Muscle of leg (tissue), 11 donors: ENCODE measurements around the gene KCTD2. TPM values are rescaled to one million over a fixed set of nuclear protein-coding genes. Genes with fewer than 3 reads are reported as not detected.

Experiments
- DNase-seq: peaks from one replicate; pipeline ENCODE4 v3.0.0; 2013
- H3K27ac ChIP-seq: one replicate; pipeline ENCODE4 v1.5.1; 2013; ENCODE audit warnings: mild to moderate bottlenecking, low read length, control low read depth
- H3K27me3 ChIP-seq: one replicate; pipeline ENCODE4 v1.6.1; 2013; ENCODE audit warnings: low read length; ENCODE audit not compliant: control insufficient read depth, insufficient read depth
- H3K36me3 ChIP-seq: one replicate; pipeline ENCODE4 v1.6.1; 2013; ENCODE audit warnings: low read length; ENCODE audit not compliant: control insufficient read depth, insufficient read depth
- H3K4me1 ChIP-seq: one replicate; pipeline ENCODE4 v1.6.1; 2013; ENCODE audit warnings: low read length; ENCODE audit not compliant: control insufficient read depth, insufficient read depth
- H3K4me3 ChIP-seq: one replicate; pipeline ENCODE4 v1.5.1; 2013; ENCODE audit warnings: low read length, control low read depth
- H3K9me3 ChIP-seq: replicated peaks from 2 replicates; pipeline ENCODE4 v1.6.1; 2013; ENCODE audit warnings: low read depth, low read length; ENCODE audit not compliant: control insufficient read depth
- WGBS: methylation state at CpG from one replicate; pipeline ENCODE4 v1.1.5; 2013; ENCODE audit warnings: missing lambda C conversion rate; ENCODE audit not compliant: insufficient coverage; 5-methylcytosine and 5-hydroxymethylcytosine counted together
- polyA plus RNA-seq, 8 donors: library from polyadenylated mRNA; unstranded; fragments of 120-200 nt; gene quantifications; one replicate each; pipeline versions ENCODE4 v1.2.1 to v1.2.3, GENCODE V29; 2013; ENCODE audit warnings: inconsistent platforms in 1 of 8, low replicate concordance in 1 of 8; ENCODE audit not compliant: insufficient read length in 8 of 8, insufficient read depth in 1 of 8
- total RNA-seq: library from RNA; stranded (reverse); fragments of 120-200 nt; gene quantifications from one replicate; pipeline ENCODE4 v1.2.4, GENCODE V29; 2013

Gene KCTD2
- total and polyA plus RNA-seq, 9 donors: 16.8 to 24.7 (median 22.2) TPM

GRCh38 chr17:75049057-75049456 lies 2.0 kb downstream of the KCTD2 start:
- no peaks in the 10 kb centered on the region for H3K27me3 ChIP-seq
- no peak for DNase-seq
- peaks cover 32% of the 10 kb centered on the region for H3K36me3 ChIP-seq
- 63% methylated on average over 1 of the region's 5 CpGs for WGBS
- no peaks in the 10 kb centered on the region for H3K9me3 ChIP-seq
- peak overlapping the region; percentile 38 for H3K27ac ChIP-seq
- peaks cover 12% of the 10 kb centered on the region for H3K4me1 ChIP-seq
- H3K4me3 ChIP-seq: no peak overlapping the region

GRCh38 chr17:75049706-75050105 lies 2.7 kb downstream of the KCTD2 start:
- no peak overlapping the region for H3K4me3 ChIP-seq
- no peaks in the 10 kb centered on the region for H3K9me3 ChIP-seq
- no peak for DNase-seq
- H3K27ac ChIP-seq: no peak overlapping the region
- peaks cover 12% of the 10 kb centered on the region for H3K4me1 ChIP-seq
- no peaks in the 10 kb centered on the region for H3K27me3 ChIP-seq
- peaks cover 37% of the 10 kb centered on the region for H3K36me3 ChIP-seq

GRCh38 chr17:75051941-75052340 lies 4.9 kb downstream of the KCTD2 start:
- 80% methylated on average over 2 of the region's 2 CpGs for WGBS
- Histone ChIP-seq H3K27ac (no peak overlapping the region), H3K4me3 (no peak overlapping the region), H3K27me3 (no peaks in the 10 kb centered on the region), H3K9me3 (no peaks in the 10 kb centered on the region), H3K4me1 (peaks cover 12% of the 10 kb centered on the region), H3K36me3 (peaks cover 47% of the 10 kb centered on the region)
- no peak for DNase-seq

GRCh38 chr17:75059369-75060345 lies 12.6 kb downstream of the KCTD2 start:
- no peak overlapping the region for H3K4me3 ChIP-seq
- peak overlapping the region; percentile 39 for H3K27ac ChIP-seq
- H3K27me3 ChIP-seq: no peaks in the 10 kb centered on the region
- H3K4me1 ChIP-seq: peaks cover 19% of the 10 kb centered on the region
- no peaks in the 10 kb centered on the region for H3K9me3 ChIP-seq
- 57% methylated on average over 20 of the region's 25 CpGs for WGBS
- DNase-seq: peak; percentile 92
- peaks cover 56% of the 10 kb centered on the region for H3K36me3 ChIP-seq

- Histone ChIP-seq H3K27ac (peak overlapping the region; percentile 39), H3K4me1 (peaks cover 19% of the 10 kb centered on the region), H3K4me3 (no peak overlapping the region), H3K36me3 (peaks cover 59% of the 10 kb centered on the region), H3K9me3 (no peaks in the 10 kb centered on the region), H3K27me3 (no peaks in the 10 kb centered on the region)
- WGBS: 87% methylated on average over 3 of the region's 26 CpGs
- DNase-seq: no peak
These were observed 13.5 kb downstream of the KCTD2 start for GRCh38 chr17:75060434-75061054.

GRCh38 chr17:75061055-75061438 lies 14.0 kb downstream of the KCTD2 start:
- Histone ChIP-seq H3K4me3 (no peak overlapping the region), H3K9me3 (no peaks in the 10 kb centered on the region), H3K36me3 (peaks cover 60% of the 10 kb centered on the region), H3K4me1 (peaks cover 19% of the 10 kb centered on the region), H3K27ac (peak overlapping the region; percentile 35), H3K27me3 (no peaks in the 10 kb centered on the region)
- DNase-seq: no peak
- WGBS: 99% methylated on average over 8 of the region's 10 CpGs

GRCh38 chr17:75061618-75062017 lies 14.6 kb downstream of the KCTD2 start:
- Histone ChIP-seq H3K27me3 (no peaks in the 10 kb centered on the region), H3K27ac (no peak overlapping the region), H3K36me3 (peaks cover 59% of the 10 kb centered on the region), H3K9me3 (no peaks in the 10 kb centered on the region), H3K4me1 (peaks cover 19% of the 10 kb centered on the region), H3K4me3 (no peak overlapping the region)
- DNase-seq: no peak
- 80% methylated on average over 1 of the region's 8 CpGs for WGBS

GRCh38 chr17:75063201-75063600 lies 16.2 kb downstream of the KCTD2 start:
- no peak overlapping the region for H3K27ac ChIP-seq
- H3K36me3 ChIP-seq: peaks cover 55% of the 10 kb centered on the region
- DNase-seq: no peak
- no peaks in the 10 kb centered on the region for H3K9me3 ChIP-seq
- no peaks in the 10 kb centered on the region for H3K27me3 ChIP-seq
- 40% methylated on average over 6 of the region's 13 CpGs for WGBS
- H3K4me3 ChIP-seq: no peak overlapping the region
- peaks cover 19% of the 10 kb centered on the region for H3K4me1 ChIP-seq

GRCh38 chr17:75063626-75064025 lies 16.6 kb downstream of the KCTD2 start:
- Histone ChIP-seq H3K27me3 (no peaks in the 10 kb centered on the region), H3K36me3 (peaks cover 55% of the 10 kb centered on the region), H3K4me1 (peaks cover 19% of the 10 kb centered on the region), H3K27ac (no peak overlapping the region), H3K4me3 (no peak overlapping the region), H3K9me3 (no peaks in the 10 kb centered on the region)
- DNase-seq: no peak
- 58% methylated on average over 3 of the region's 3 CpGs for WGBS

- Histone ChIP-seq H3K9me3 (no peaks in the 10 kb centered on the region), H3K4me3 (no peak overlapping the region), H3K27ac (no peak overlapping the region), H3K4me1 (peaks cover 19% of the 10 kb centered on the region), H3K36me3 (peaks cover 55% of the 10 kb centered on the region), H3K27me3 (no peaks in the 10 kb centered on the region)
- WGBS: 89% methylated on average over 10 of the region's 11 CpGs
- no peak for DNase-seq
These were observed 17.0 kb downstream of the KCTD2 start for GRCh38 chr17:75064040-75064439.
